Thyroid gland (tissue), 4 donors: Measurements from ENCODE around the gene SGTB. TPM values are rescaled to one million over a fixed set of nuclear protein-coding genes. Genes with fewer than 3 reads are reported as not detected.
A peak's percentile ranks its signal among the peaks of the same experiment; 100 is the strongest.

Experiments used
- DNase-seq, 2 donors: peaks; one replicate each; pipeline ENCODE4 v3.0.0-alpha.2; 2019
- H3K27ac ChIP-seq, 3 donors: fragments of 200-600 bp; sonication (generic); 1 replicate in 2 of 3; 2 replicates in 1 of 3; pipeline ENCODE4 v1.5.1; 2016 to 2019; ENCODE audit warnings: mild to moderate bottlenecking in 1 of 3, moderate library complexity in 1 of 3
- H3K27me3 ChIP-seq: fragments of 200-600 bp; sonication (generic); one replicate; pipeline ENCODE4 v1.5.1; 2019
- H3K36me3 ChIP-seq, 2 donors: fragments of 200-600 bp; sonication (generic); one replicate each; pipeline ENCODE4 v1.5.1; 2016 to 2019
- H3K4me1 ChIP-seq, 2 donors: fragments of 200-600 bp; sonication (generic); one replicate each; pipeline ENCODE4 v1.5.1; 2017 to 2019
- H3K4me3 ChIP-seq, 3 donors: fragments of 200-600 bp; sonication (generic); replicated peaks in 1 of 3; 1 replicate in 2 of 3; 2 replicates in 1 of 3; pipeline ENCODE4 v1.5.1; 2016; ENCODE audit warnings: mild to moderate bottlenecking in 1 of 3
- H3K9me3 ChIP-seq: fragments of 200-600 bp; sonication (generic); one replicate; pipeline ENCODE4 v1.5.1; 2017
- POLR2A ChIP-seq, 2 donors: fragments of 450-650 bp; IDR thresholded peaks; one replicate each; pipeline ENCODE4 v1.6.1; 2017; ENCODE audit warnings: antibody characterized with exemption in 2 of 2, mild to moderate bottlenecking in 2 of 2, moderate library complexity in 1 of 2
- WGBS, 2 donors: methylation state at CpG; one replicate each; pipeline ENCODE4 v1.1.5; 2017; 5-methylcytosine and 5-hydroxymethylcytosine counted together
- intact Hi-C: fragments of 100-400 bp; cut with DNase I; formaldehyde crosslinking; loops from one replicate; pipeline ENCODE4 v1.15.1; 2023
- total RNA-seq, 4 donors: library from RNA; depleted of rRNA; stranded (reverse); fragments of >200 nt; gene quantifications; one replicate each; pipeline ENCODE4 v1.2.3, GENCODE V29; 2016
- TF ChIP-seq, protein P1 (sequence below), 6 experiments: fragments of 200-600 bp in 3 of 6; fragments of 450-650 bp in 3 of 6; sonication (generic) in 3 of 6; IDR thresholded peaks; one replicate each; pipeline ENCODE4 v1.5.1; 2016 to 2019; ENCODE audit warnings: antibody characterized with exemption in 6 of 6, mild to moderate bottlenecking in 2 of 6, inconsistent platforms in 1 of 6, moderate library complexity in 1 of 6

SGTB gene
- total RNA-seq, 4 donors from 2014 or later = 5.0 to 12.0 (median 6.3) TPM

DNA sequence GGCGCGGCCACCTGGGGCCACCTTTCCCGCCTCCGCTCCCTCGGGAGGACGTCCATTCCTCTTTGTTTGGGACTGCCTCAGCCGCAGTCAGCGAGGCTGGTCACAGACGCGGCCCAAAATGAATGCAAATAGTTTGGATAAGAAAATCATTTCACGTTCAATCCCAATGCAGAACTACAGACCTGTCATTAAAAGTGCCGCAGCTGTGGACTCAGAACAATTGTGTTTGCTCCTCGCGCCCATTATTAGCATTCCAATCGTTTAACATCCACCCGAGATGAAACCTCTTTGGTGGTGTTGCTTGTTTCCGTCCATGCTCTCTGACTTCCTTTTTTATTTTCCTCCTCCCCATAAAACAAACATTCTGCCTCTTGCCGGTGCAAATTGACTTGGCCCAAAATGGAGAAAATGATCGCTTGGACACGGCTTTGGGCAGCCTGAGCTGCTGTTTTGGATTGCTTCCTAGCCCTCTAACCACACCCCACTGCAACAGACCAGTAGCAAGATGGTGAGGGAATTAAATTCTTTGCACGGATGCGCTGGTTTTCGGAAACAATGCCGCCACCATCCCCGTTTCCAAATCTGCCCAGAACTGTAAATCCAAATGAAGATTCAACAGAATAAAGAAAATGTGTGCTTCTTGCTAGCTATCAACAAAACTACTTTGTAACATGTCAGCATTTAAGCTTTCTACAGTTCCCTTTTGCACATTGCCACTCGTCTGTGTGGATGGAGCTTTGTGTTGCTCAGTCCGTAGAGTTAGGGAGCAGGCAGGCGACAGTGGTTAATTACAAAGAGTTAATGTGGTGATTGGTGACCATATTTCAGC, 880 bp upstream of the SGTB start:
- intact Hi-C loops = no loop called here
- peak; percentile 27 to 37 for DNase-seq
- Histone ChIP-seq H3K9me3 (no peaks in the 10 kb centered on the region), H3K4me3 (peak overlapping the region; percentile 50 to 90 (median 90)), H3K36me3 (no peaks in the 10 kb centered on the region), H3K4me1 (peaks cover 9 to 12% of the 10 kb centered on the region in 2 donors), H3K27me3 (no peaks in the 10 kb centered on the region), H3K27ac (peak overlapping the region; percentile 34 to 77 (median 72))
- WGBS, 2 donors = 2 to 4% methylated on average over 26 to 28 of the region's 28 CpGs
- TF ChIP-seq, protein P1, sequence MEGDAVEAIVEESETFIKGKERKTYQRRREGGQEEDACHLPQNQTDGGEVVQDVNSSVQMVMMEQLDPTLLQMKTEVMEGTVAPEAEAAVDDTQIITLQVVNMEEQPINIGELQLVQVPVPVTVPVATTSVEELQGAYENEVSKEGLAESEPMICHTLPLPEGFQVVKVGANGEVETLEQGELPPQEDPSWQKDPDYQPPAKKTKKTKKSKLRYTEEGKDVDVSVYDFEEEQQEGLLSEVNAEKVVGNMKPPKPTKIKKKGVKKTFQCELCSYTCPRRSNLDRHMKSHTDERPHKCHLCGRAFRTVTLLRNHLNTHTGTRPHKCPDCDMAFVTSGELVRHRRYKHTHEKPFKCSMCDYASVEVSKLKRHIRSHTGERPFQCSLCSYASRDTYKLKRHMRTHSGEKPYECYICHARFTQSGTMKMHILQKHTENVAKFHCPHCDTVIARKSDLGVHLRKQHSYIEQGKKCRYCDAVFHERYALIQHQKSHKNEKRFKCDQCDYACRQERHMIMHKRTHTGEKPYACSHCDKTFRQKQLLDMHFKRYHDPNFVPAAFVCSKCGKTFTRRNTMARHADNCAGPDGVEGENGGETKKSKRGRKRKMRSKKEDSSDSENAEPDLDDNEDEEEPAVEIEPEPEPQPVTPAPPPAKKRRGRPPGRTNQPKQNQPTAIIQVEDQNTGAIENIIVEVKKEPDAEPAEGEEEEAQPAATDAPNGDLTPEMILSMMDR (IDR thresholded peaks at IDR 0.05) = no peak
- TF ChIP-seq POLR2A (IDR thresholded peaks at IDR 0.05) = no peak

DNA sequence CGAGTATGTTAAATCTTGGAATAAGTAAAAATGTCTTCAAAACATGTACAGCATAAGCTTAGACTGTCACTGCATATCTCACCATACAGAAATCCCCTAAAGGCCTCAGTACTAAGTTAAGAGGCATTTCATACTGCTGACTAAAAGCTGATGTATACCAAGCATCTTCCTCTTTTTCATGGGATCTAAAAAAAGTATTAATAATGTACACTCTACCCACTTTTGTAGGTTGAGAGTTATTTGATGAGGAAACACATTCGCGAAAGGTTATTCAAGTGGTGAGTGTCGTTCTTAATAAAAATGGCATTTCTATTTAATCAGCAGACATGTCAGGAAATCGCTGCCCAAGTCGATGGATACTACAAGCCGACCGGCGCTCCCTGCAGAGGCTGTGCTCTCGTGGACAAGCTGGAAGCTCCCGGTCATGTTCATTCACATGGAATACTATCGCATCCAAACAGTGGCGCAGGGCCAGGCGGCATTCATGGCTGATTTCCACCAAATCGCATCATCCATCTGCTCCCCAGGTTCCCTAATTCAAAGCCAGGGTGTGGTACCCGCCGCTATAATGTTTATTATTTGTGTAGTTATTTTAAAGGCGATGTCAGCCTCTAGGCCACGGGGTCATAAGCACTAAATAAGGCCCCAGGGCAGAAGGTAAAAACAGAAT, 724 bp downstream of the SGTB start:
- DNase-seq = peak; percentile 72 to 79
- Histone ChIP-seq H3K27ac (peak overlapping the region in 2 of 3 donors; percentile 72 to 77), H3K4me1 (peaks cover 0 to 5% of the 10 kb centered on the region in 2 donors), H3K9me3 (no peaks in the 10 kb centered on the region), H3K4me3 (peak overlapping the region; percentile 90 to 92 (median 90)), H3K27me3 (no peaks in the 10 kb centered on the region), H3K36me3 (no peaks in the 10 kb centered on the region)
- intact Hi-C loops = no loop called here
- TF ChIP-seq, protein P1 (IDR thresholded peaks at IDR 0.05) = no peak
- no peak for TF ChIP-seq POLR2A (IDR thresholded peaks at IDR 0.05)
- 5 to 6% methylated on average over 19 of the region's 19 CpGs for WGBS, 2 donors

DNA sequence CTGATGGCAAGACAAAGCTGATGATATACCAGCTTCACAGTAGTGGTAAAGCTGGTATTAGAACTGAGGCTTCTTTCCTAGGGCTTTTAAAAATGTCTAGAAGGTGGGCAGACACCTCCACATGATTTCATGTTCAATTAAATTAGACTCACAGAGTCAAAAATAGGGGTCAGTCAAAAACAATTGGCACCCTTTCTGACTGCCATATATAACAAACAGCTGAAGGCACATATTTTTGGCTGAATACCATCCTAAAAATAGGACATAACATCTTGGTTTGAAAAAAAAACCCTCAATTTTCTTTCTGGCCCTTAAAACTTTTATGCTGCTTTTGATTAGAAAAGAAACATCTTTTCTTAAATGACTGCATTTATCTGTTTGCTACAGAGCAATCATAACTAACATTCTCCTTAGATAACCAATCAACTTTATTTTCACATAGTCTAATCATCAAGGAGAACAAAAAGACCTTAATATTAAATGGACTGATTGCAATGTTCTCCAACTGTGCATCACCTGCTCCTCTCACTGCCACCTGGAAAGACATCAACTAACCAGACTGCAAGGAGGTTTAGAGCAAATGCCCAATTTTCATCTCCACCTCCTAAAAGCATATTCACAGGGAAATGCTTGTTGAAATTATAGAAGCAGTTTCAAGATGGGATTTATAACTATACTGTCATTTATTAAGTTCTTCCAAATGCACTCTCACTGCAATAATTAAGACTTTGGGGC, 3.2 kb downstream of the SGTB start:
- H3K27ac ChIP-seq = no peak overlapping the region
- H3K4me1 ChIP-seq = peaks cover 0 to 5% of the 10 kb centered on the region in 2 donors
- H3K27me3 ChIP-seq = no peaks in the 10 kb centered on the region
- no peak for DNase-seq
- H3K4me3 ChIP-seq = no peak overlapping the region
- intact Hi-C loops = no loop called here
- no peaks in the 10 kb centered on the region for H3K9me3 ChIP-seq
- TF ChIP-seq, protein P1 (IDR thresholded peaks at IDR 0.05) = no peak
- TF ChIP-seq POLR2A (IDR thresholded peaks at IDR 0.05) = no peak
- H3K36me3 ChIP-seq = no peaks in the 10 kb centered on the region

DNA sequence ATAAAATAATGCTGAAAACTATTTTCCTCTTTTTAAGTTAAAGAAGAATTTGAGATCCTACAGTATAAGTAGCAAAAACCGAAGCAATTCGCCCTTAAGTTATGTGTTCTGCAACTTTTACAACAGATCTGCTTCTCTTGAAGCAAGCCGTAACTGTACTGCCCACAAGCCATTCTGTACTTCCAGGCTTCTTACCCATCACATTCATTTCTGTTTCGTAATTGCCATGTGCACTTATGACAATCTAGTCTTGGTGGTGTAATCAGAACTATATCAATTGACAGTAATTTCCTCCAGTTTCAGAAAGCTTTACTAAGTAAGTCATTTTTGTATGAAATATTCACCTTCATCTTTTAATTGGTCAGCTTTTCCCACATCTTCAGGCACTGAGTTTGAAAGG, 13.8 kb downstream of the SGTB start:
- H3K27me3 ChIP-seq = no peaks in the 10 kb centered on the region
- no peaks in the 10 kb centered on the region for H3K36me3 ChIP-seq
- no peaks in the 10 kb centered on the region for H3K9me3 ChIP-seq
- WGBS, 2 donors = 96 to 97% methylated on average over 4 of the region's 4 CpGs
- H3K4me1 ChIP-seq = no peaks in the 10 kb centered on the region
- intact Hi-C loops = no loop called here
- no peak overlapping the region for H3K4me3 ChIP-seq
- no peak for DNase-seq
- no peak overlapping the region for H3K27ac ChIP-seq
- TF ChIP-seq POLR2A (IDR thresholded peaks at IDR 0.05) = no peak
- TF ChIP-seq, protein P1 (IDR thresholded peaks at IDR 0.05) = no peak
